ENCODE measurements around the gene RSPO4. TPM values are rescaled to one million over a fixed set of nuclear protein-coding genes. Genes with fewer than 3 reads are reported as not detected.
"Not testable (repeated sequence)": the region's sequence is repeated elsewhere in the genome, so short reads cannot be mapped to it uniquely, and the experiment has no call there.

Gene RSPO4
- total RNA-seq, 3 donors from 2014 or later: 0.10 to 0.22 TPM; not detected in 1

DNA sequence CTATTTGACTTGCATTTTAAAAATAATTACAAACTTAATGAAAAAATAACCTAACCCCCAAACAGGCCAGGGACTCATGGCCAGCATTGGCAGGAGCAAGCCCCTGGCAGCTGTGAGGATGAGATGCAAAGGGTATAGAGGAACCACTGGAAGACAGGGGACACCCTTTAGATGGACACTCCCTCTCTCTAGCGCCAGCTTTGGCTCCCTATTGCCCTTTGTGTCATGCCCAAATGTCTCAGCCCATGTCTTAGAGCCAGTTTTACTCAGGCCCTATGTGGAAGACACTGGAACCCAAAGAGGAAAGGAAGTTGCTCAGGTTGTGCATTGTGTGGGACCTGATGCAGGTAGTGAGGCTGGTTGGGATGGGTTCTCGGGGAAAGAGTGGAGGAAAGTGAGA is 34.9 kb upstream of the RSPO4 start:
- intact Hi-C loops (cut with DNase I, micrococcal nuclease): no loop called here
- DNase-seq: no peak
- H3K9me3 ChIP-seq: no peaks in the 10 kb centered on the region
- TF ChIP-seq, protein P1, sequence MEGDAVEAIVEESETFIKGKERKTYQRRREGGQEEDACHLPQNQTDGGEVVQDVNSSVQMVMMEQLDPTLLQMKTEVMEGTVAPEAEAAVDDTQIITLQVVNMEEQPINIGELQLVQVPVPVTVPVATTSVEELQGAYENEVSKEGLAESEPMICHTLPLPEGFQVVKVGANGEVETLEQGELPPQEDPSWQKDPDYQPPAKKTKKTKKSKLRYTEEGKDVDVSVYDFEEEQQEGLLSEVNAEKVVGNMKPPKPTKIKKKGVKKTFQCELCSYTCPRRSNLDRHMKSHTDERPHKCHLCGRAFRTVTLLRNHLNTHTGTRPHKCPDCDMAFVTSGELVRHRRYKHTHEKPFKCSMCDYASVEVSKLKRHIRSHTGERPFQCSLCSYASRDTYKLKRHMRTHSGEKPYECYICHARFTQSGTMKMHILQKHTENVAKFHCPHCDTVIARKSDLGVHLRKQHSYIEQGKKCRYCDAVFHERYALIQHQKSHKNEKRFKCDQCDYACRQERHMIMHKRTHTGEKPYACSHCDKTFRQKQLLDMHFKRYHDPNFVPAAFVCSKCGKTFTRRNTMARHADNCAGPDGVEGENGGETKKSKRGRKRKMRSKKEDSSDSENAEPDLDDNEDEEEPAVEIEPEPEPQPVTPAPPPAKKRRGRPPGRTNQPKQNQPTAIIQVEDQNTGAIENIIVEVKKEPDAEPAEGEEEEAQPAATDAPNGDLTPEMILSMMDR (IDR thresholded peaks at IDR 0.05): no peak
- no peaks in the 10 kb centered on the region for H3K4me1 ChIP-seq (ENCODE audit: low read depth)
- H3K4me3 ChIP-seq: no peak overlapping the region
- no peak for ATAC-seq
- no peaks in the 10 kb centered on the region for H3K36me3 ChIP-seq (ENCODE audit: low read depth)

DNA sequence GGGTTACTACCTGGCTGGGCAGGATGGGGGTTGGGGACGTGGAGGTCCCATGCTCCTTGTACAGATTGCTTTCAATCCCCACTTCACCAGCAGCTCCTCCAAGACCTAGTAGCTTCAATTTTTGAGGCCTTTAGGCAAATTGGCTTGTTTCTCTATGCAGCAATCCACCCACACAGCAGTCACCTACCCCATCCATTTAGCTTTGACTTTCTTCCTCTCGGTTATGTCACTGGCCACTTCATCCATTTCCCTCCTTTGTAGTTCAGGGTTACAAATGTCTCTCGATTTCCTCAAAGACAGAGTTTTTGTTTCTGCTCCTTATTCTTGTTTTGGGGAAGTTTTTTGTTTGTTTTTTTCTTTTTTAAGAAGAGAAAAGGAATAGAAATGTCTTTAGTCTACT is 33.4 kb upstream of the RSPO4 start:
- Histone ChIP-seq H3K4me1 (ENCODE audit: low read depth) (no peaks in the 10 kb centered on the region), H3K4me3 (no peak overlapping the region), H3K9me3 (no peaks in the 10 kb centered on the region), H3K36me3 (ENCODE audit: low read depth) (no peaks in the 10 kb centered on the region)
- TF ChIP-seq, protein P1 (IDR thresholded peaks at IDR 0.05): no peak
- ATAC-seq: no peak
- intact Hi-C loops (cut with DNase I, micrococcal nuclease): no loop called here
- DNase-seq: no peak

DNA sequence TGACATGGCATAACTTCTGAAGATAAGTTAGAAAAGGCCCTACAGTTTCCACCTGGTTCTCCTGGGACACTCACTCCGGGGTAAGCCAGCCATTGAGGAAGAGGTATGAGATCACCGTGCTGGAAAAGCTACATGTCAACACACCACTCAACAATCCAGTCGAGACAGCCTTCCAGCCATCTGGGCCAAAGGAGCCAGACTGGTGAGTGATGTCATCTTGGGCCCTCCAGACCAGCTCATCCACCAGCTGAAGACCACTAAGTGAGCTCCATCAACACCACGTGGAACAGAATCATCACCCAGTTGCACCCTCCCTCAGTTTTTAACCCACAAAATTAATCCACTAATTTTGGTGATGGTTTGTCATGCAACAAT is 32.3 kb upstream of the RSPO4 start:
- Histone ChIP-seq H3K4me1 (ENCODE audit: low read depth) (no peaks in the 10 kb centered on the region), H3K36me3 (ENCODE audit: low read depth) (no peaks in the 10 kb centered on the region), H3K4me3 (no peak overlapping the region), H3K9me3 (no peaks in the 10 kb centered on the region)
- TF ChIP-seq, protein P1 (IDR thresholded peaks at IDR 0.05): no peak
- intact Hi-C loops (cut with DNase I, micrococcal nuclease): no loop called here
- DNase-seq (no peak), ATAC-seq (no peak)

DNA sequence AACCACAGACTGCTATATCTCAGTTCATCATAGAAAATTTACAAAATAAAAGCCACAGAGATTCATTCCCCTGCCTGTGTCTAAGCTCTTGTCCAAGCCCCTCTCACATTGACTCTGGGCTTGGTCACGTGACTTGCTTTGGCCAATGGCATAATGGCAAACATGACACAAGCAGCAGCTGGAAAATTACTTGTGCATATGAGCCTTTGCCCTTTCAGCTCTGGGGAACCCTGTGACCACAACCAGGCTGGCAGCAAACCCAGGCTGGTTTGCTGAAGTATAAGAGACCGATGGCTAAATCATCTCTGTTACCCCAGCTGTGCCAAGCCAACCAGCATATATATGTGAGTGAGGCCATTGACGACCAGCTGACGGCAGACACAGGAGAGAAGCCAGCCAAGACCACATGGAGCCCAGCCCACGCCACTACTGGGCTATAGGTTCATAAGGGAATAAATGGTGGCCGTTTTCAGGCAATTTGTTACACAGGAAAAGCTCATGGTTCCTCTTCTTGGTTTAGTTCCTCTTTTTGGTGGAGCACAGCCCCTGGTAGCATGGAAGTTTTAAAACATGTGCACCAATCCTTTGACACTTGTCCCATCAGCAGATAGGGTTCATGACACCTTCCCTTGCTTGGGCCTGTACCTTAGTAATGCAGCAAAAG is 31.8 kb upstream of the RSPO4 start:
- TF ChIP-seq, protein P1 (IDR thresholded peaks at IDR 0.05): no peak
- intact Hi-C loops (cut with DNase I, micrococcal nuclease): no loop called here
- Histone ChIP-seq H3K36me3 (ENCODE audit: low read depth) (no peaks in the 10 kb centered on the region), H3K4me3 (no peak overlapping the region), H3K4me1 (ENCODE audit: low read depth) (no peaks in the 10 kb centered on the region), H3K9me3 (no peaks in the 10 kb centered on the region)
- ATAC-seq (no peak), DNase-seq (no peak)

DNA sequence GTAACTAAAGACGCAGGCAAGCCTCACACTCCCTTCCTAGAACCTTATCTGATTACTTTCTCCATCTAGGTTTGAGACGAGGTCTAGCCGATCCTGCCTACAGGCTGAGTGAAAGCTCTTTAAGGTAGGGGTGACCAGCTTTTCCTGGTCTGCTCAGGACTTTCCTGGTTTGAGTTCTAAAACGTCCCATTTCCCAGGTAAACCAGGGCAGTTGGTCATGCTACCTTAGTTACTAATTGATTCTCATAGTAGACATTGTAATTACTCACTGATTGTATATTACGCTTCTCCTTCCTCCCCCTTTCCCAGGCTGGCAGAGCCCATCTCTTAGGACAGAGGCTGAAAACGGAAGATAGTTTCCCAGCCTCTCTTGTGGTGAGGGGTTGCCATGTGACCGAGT is 27.9 kb upstream of the RSPO4 start:
- DNase-seq (no peak), ATAC-seq (no peak)
- H3K36me3 ChIP-seq (ENCODE audit: low read depth): no peaks in the 10 kb centered on the region
- H3K4me3 ChIP-seq: no peak overlapping the region
- H3K4me1 ChIP-seq (ENCODE audit: low read depth): no peaks in the 10 kb centered on the region
- TF ChIP-seq, protein P1 (IDR thresholded peaks at IDR 0.05): no peak
- intact Hi-C loops (cut with DNase I, micrococcal nuclease): no loop called here
- H3K9me3 ChIP-seq: no peaks in the 10 kb centered on the region

DNA sequence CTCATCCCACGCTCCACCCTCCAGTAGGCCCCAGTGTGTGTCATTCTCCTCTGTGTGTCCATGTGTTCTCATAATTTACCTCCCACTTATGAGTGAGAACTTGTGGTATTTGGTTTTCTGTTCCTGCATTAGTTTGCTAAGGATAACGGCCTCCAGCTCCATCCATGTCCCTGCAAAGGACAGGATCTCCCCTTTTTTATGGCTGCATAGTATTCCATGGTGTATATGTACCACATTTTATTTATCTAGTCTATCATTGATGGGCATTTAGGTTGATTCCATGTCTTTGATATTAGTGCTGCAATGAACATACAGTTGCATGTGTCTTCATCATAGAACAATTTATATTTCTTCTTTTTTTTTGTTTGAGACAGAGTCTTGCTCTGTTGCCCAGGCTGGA is 24.1 kb upstream of the RSPO4 start:
- H3K4me1 ChIP-seq (ENCODE audit: low read depth); H3K36me3 ChIP-seq (ENCODE audit: low read depth); ATAC-seq; H3K4me3 ChIP-seq; DNase-seq; H3K9me3 ChIP-seq; intact Hi-C loops (cut with DNase I, micrococcal nuclease): not testable (repeated sequence)
